HUES6 (cell line): ENCODE measurements around the gene SRD5A1.
A peak's percentile ranks its signal among the peaks of the same experiment; 100 is the strongest.
"Not testable (repeated sequence)": the region's sequence is repeated elsewhere in the genome, so short reads cannot be mapped to it uniquely, and the experiment has no call there.

ENCODE experiments used
- H3K27ac ChIP-seq: 2 replicates; pipeline ENCODE4 v1.7.0; 2013; ENCODE audit warnings: low read depth, mild to moderate bottlenecking, low read length, inconsistent platforms
- H3K27me3 ChIP-seq: 2 replicates; pipeline ENCODE4 v1.6.1; 2013; ENCODE audit warnings: low read length; ENCODE audit not compliant: control insufficient read depth, insufficient read depth
- H3K36me3 ChIP-seq: 2 replicates; pipeline ENCODE4 v1.6.1; 2013; ENCODE audit warnings: low read length; ENCODE audit not compliant: control insufficient read depth, insufficient read depth
- H3K4me1 ChIP-seq: 2 replicates; pipeline ENCODE4 v1.6.1; 2013; ENCODE audit warnings: low read length; ENCODE audit not compliant: control insufficient read depth, insufficient read depth
- H3K4me3 ChIP-seq: 2 replicates; pipeline ENCODE4 v1.5.1; 2013; ENCODE audit warnings: low read depth, low read length
- H3K9ac ChIP-seq: one replicate; pipeline ENCODE4 v1.6.1; 2013; ENCODE audit warnings: mild to moderate bottlenecking, low read length
- H3K9me3 ChIP-seq: 2 replicates; pipeline ENCODE4 v1.6.1; 2013; ENCODE audit warnings: low read depth, low read length; ENCODE audit not compliant: control insufficient read depth, insufficient read depth

The SRD5A1 gene

GRCh38 chr5:6645571-6646362, 12.5 kb downstream of the SRD5A1 start:
- Histone ChIP-seq H3K4me1 (peaks cover 15% of the 10 kb centered on the region), H3K36me3 (peaks cover 14% of the 10 kb centered on the region; the same call in 1 of the 2 replicates)
- not testable (repeated sequence) for H3K9ac ChIP-seq, H3K27me3 ChIP-seq, H3K27ac ChIP-seq, H3K9me3 ChIP-seq, H3K4me3 ChIP-seq

- Histone ChIP-seq H3K27me3 (no peaks in the 10 kb centered on the region), H3K4me3 (peak overlapping the region; percentile 19; the same call in 1 of the 2 replicates), H3K9me3 (no peaks in the 10 kb centered on the region), H3K9ac (no peak overlapping the region), H3K4me1 (peaks cover 15% of the 10 kb centered on the region), H3K36me3 (peaks cover 21% of the 10 kb centered on the region), H3K27ac (no peak overlapping the region)
Observed at GRCh38 chr5:6649186-6649585, 15.9 kb downstream of the SRD5A1 start.

GRCh38 chr5:6649681-6650080, 16.4 kb downstream of the SRD5A1 start:
- no peaks in the 10 kb centered on the region for H3K9me3 ChIP-seq
- peaks cover 15% of the 10 kb centered on the region for H3K4me1 ChIP-seq
- H3K9ac ChIP-seq = no peak overlapping the region
- peak overlapping the region; percentile 19; the same call in 1 of the 2 replicates for H3K4me3 ChIP-seq
- H3K27me3 ChIP-seq = no peaks in the 10 kb centered on the region
- H3K36me3 ChIP-seq = peaks cover 17% of the 10 kb centered on the region
- H3K27ac ChIP-seq = no peak overlapping the region

- H3K9me3 ChIP-seq = no peaks in the 10 kb centered on the region
- no peak overlapping the region for H3K27ac ChIP-seq
- H3K4me3 ChIP-seq = no peak overlapping the region
- no peak overlapping the region for H3K9ac ChIP-seq
- peaks cover 28% of the 10 kb centered on the region for H3K36me3 ChIP-seq
- H3K4me1 ChIP-seq = peaks cover 15% of the 10 kb centered on the region
- no peaks in the 10 kb centered on the region for H3K27me3 ChIP-seq
Observed at GRCh38 chr5:6652025-6652424, 18.8 kb downstream of the SRD5A1 start.

DNA sequence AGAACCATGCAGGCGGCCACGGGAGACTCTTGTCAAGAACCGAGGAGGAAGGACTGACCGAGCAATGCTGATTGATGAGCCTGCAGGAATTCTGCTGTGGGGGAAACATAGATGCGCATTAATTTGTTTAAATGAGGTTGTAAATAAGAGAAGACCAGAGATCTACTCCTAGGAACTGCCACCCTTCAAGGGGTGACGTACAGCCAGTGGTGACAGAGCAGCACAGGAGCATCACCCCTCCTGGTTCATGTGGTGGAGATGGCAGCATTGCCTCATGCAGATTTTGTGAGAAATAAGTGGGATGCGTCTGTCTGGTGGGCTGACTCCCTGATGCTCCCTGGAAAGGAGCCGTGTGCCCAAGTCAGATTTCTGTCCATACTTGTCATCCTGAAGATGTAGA, 22.2 kb downstream of the SRD5A1 start:
- Histone ChIP-seq H3K27me3 (no peaks in the 10 kb centered on the region), H3K36me3 (peaks cover 54% of the 10 kb centered on the region)

GRCh38 chr5:6656680-6657079, 23.4 kb downstream of the SRD5A1 start:
- Histone ChIP-seq H3K9me3 (no peaks in the 10 kb centered on the region), H3K4me1 (no peaks in the 10 kb centered on the region), H3K4me3 (no peak overlapping the region), H3K9ac (no peak overlapping the region), H3K27ac (no peak overlapping the region), H3K27me3 (no peaks in the 10 kb centered on the region), H3K36me3 (peaks cover 57% of the 10 kb centered on the region)

More for the DNA sequence above, 22.2 kb downstream of the SRD5A1 start:
- Histone ChIP-seq H3K4me1 (no peaks in the 10 kb centered on the region), H3K9me3 (no peaks in the 10 kb centered on the region), H3K9ac (no peak overlapping the region), H3K27ac (no peak overlapping the region), H3K4me3 (no peak overlapping the region)

DNA sequence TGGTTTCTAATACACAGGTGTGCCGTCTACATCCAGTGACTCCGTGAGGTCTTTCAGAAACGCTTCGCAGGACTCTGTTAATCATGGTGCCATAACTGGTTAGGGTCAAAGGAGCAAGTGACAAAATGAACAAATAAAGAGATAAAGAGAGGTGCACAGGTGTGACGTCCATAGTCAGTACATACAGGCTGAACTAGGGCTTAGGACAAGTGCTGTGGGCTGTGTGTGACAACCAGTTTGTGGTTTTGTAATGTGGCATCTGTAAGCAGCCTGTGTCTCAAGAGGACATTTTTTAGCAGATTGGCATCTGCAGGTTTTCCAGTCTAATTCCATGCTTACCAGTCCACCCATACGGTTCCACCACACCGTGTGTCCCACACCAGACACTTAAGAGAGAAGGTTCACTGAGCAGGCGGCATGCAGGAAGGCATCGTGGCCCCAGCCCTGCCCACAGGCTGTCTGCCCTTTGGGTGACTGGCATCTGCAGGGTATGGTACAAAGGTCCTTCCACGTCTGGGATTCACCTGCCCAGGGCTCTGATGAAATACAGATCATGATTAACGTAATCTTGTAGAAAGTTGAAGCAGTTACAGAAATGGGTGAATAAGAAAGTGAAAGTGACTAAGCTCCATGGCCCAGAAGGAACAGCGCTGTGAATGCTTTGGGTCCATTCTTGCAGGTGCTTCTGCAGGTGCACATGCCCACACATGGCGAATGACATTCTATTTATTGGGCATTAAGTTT, 26.9 kb downstream of the SRD5A1 start:
- no peak overlapping the region for H3K27ac ChIP-seq
- H3K27me3 ChIP-seq = no peaks in the 10 kb centered on the region
- H3K4me1 ChIP-seq = no peaks in the 10 kb centered on the region
- H3K9ac ChIP-seq = no peak overlapping the region
- no peaks in the 10 kb centered on the region for H3K9me3 ChIP-seq
- H3K36me3 ChIP-seq = peaks cover 45% of the 10 kb centered on the region
- H3K4me3 ChIP-seq = no peak overlapping the region

GRCh38 chr5:6660688-6661087, 27.4 kb downstream of the SRD5A1 start:
- H3K27me3 ChIP-seq = no peaks in the 10 kb centered on the region
- H3K4me1 ChIP-seq = no peaks in the 10 kb centered on the region
- no peaks in the 10 kb centered on the region for H3K9me3 ChIP-seq
- no peak overlapping the region for H3K9ac ChIP-seq
- H3K4me3 ChIP-seq = no peak overlapping the region
- H3K27ac ChIP-seq = no peak overlapping the region
- H3K36me3 ChIP-seq = peaks cover 41% of the 10 kb centered on the region

- H3K27me3 ChIP-seq = no peaks in the 10 kb centered on the region
- H3K4me1 ChIP-seq = peaks cover 10% of the 10 kb centered on the region
- no peak overlapping the region for H3K9ac ChIP-seq
- peaks cover 7% of the 10 kb centered on the region for H3K36me3 ChIP-seq
- H3K9me3 ChIP-seq = no peaks in the 10 kb centered on the region
- no peak overlapping the region for H3K4me3 ChIP-seq
- H3K27ac ChIP-seq = no peak overlapping the region
Observed at GRCh38 chr5:6666762-6667161, 33.5 kb downstream of the SRD5A1 start.

GRCh38 chr5:6667648-6668047, 34.4 kb downstream of the SRD5A1 start:
- Histone ChIP-seq H3K9me3 (no peaks in the 10 kb centered on the region), H3K9ac (no peak overlapping the region), H3K4me3 (no peak overlapping the region), H3K4me1 (peaks cover 10% of the 10 kb centered on the region), H3K27ac (no peak overlapping the region), H3K36me3 (peaks cover 7% of the 10 kb centered on the region), H3K27me3 (no peaks in the 10 kb centered on the region)

DNA sequence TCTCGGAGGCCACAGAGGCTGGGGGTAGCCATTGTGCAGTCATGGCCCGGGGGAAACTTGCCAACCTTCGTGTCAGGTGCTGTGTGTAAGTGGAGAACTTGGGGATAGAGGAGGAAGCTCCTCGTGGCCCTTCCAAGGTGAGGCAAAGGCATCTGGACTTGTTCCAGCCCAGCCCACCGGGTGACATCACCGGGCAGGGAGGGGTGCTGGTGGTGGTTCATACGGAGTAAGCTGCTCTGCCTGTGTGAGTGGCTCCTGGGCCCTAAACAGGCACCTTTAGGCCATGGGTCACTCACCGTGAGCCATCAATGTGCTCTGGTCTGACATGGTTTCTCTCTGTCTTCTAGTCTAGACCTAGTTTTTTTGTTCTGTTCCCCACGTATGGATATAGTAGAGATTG, 35.5 kb downstream of the SRD5A1 start:
- not testable (repeated sequence) for H3K27ac ChIP-seq, H3K36me3 ChIP-seq, H3K4me3 ChIP-seq, H3K27me3 ChIP-seq, H3K9ac ChIP-seq, H3K9me3 ChIP-seq
- H3K4me1 ChIP-seq = peaks cover 10% of the 10 kb centered on the region
